NCI-H2107 treated with DMSO at 0.1 percent for 48 hours (cell line): ENCODE data around the gene GOLGA3.

Experiments used
- DNase-seq: peaks from one replicate; lab custom pipeline; 2025; ENCODE audit not compliant: unreplicated experiment; lab: John Stamatoyannopoulos, UW

GOLGA3 gene

GRCh38 chr12:132724506-132725241 lies 104.0 kb downstream of the GOLGA3 start:
- no peak for DNase-seq

- no peak for DNase-seq
Observed at GRCh38 chr12:132723764-132724140, 104.9 kb downstream of the GOLGA3 start.

- DNase-seq = no peak
Observed at GRCh38 chr12:132723015-132723763, 105.5 kb downstream of the GOLGA3 start.

- no peak for DNase-seq
Observed at GRCh38 chr12:132720606-132721345, 107.9 kb downstream of the GOLGA3 start.

GRCh38 chr12:132719954-132720324 lies 108.7 kb downstream of the GOLGA3 start:
- no peak for DNase-seq

- DNase-seq = no peak
Observed at GRCh38 chr12:132719141-132719953, 109.3 kb downstream of the GOLGA3 start.
